ENCODE results near the gene NELFB. TPM values are rescaled to one million over a fixed set of nuclear protein-coding genes. Genes with fewer than 3 reads are reported as not detected.

The NELFB gene
- total RNA-seq, 1 experiment from 2014 or later = 71.7 TPM

GRCh38 chr9:137256856-137257255 is 1.7 kb downstream of the NELFB start:
- no peak for TF ChIP-seq CTCF (conservative IDR thresholded peaks at IDR 0.05)
- WGBS (ENCODE audit: extremely low coverage, insufficient read length, low lambda C conversion rate) = no CpG with 5 or more reads among the region's 15 CpGs
- H4K8ac ChIP-seq (replicated peaks; ENCODE audit: insufficient read length, low read depth, low read length) = no peak overlapping the region
- no peak overlapping the region for H2AK5ac ChIP-seq (ENCODE audit: insufficient read length, low read length)
- no peaks in the 10 kb centered on the region for H3K27me3 Mint-ChIP-seq (ENCODE audit: low read depth)
- no peak overlapping the region for H4K91ac ChIP-seq (ENCODE audit: insufficient read length, low read depth, low read length)
- peaks cover 6% of the 10 kb centered on the region; the same call in 1 of the 2 replicates for H3K79me2 ChIP-seq (ENCODE audit: insufficient read depth, low read length)
- H3K23ac ChIP-seq (ENCODE audit: insufficient read length, low read depth, low read length) = no peak overlapping the region
- peak overlapping the region; percentile 84 to 91 for H3K4me3 Mint-ChIP-seq
- no peak overlapping the region for H2AFZ ChIP-seq (ENCODE audit: low read length)
- H3K9ac ChIP-seq (ENCODE audit: extremely low read depth, insufficient read length, low read length) = no peak overlapping the region
- peaks cover 16 to 27% (median 25%) of the 10 kb centered on the region in 3 experiments; a peak in 6 of 7 replicates for H3K36me3 Mint-ChIP-seq (ENCODE audit: insufficient read depth in 1 of 3, low read depth in 3 of 3)
- no peaks in the 10 kb centered on the region for H3K9me3 ChIP-seq (ENCODE audit: control insufficient read depth, low read depth, low read length)
- H2BK12ac ChIP-seq (ENCODE audit: insufficient read length, low read depth, low read length) = no peak overlapping the region
- peaks cover 6 to 18% of the 10 kb centered on the region in 2 experiments for H3K4me1 Mint-ChIP-seq
- H3K27me3 ChIP-seq (ENCODE audit: insufficient read depth, low read length) = no peaks in the 10 kb centered on the region
- no peak overlapping the region for H3K4me2 ChIP-seq (ENCODE audit: insufficient read depth, insufficient read length, low read length)
- no peak overlapping the region for H2BK20ac ChIP-seq (ENCODE audit: low read depth, low read length, poor library complexity, severe bottlenecking)
- H2BK120ac ChIP-seq (ENCODE audit: low read depth, low read length, poor library complexity, severe bottlenecking) = no peak overlapping the region
- H3K14ac ChIP-seq (ENCODE audit: insufficient read depth, low read length) = no peak overlapping the region
- peaks cover 5% of the 10 kb centered on the region for H3K79me1 ChIP-seq (ENCODE audit: insufficient read depth, low read depth, low read length, poor library complexity, severe bottlenecking)
- H3K4me1 ChIP-seq (ENCODE audit: insufficient read depth, low read length) = no peaks in the 10 kb centered on the region
- no peak overlapping the region for H3K18ac ChIP-seq (ENCODE audit: insufficient read length, low read depth, low read length)
- H3K27ac Mint-ChIP-seq = no peak overlapping the region
- H3K56ac ChIP-seq (ENCODE audit: insufficient read length, low read depth, low read length) = no peak overlapping the region
- no peak for DNase-seq
- H3K27ac ChIP-seq (ENCODE audit: insufficient read length, low read depth, low read length) = no peak overlapping the region
- H2BK15ac ChIP-seq (ENCODE audit: low read depth, low read length) = no peak overlapping the region
- H3K4ac ChIP-seq (ENCODE audit: low read depth, low read length) = no peak overlapping the region
- no peaks in the 10 kb centered on the region for H4K20me1 ChIP-seq (ENCODE audit: control insufficient read depth, insufficient read depth, insufficient read length)
- no peak overlapping the region for H4K5ac ChIP-seq (ENCODE audit: insufficient read length, low read depth, low read length)
- peaks cover 14% of the 10 kb centered on the region for H3K23me2 ChIP-seq (ENCODE audit: insufficient read length, low read depth, low read length, poor library complexity, severe bottlenecking)
- H2BK5ac ChIP-seq (ENCODE audit: insufficient read length, low read length) = no peak overlapping the region
- no peak overlapping the region for H3T11ph ChIP-seq (ENCODE audit: low read length)
- H3K9me3 Mint-ChIP-seq = no peaks in the 10 kb centered on the region; a peak in 1 of 5 replicates

Data from H9 (cell line).